K562 (cell line): Measurements from ENCODE around the gene NCOA4. TPM values are rescaled to one million over a fixed set of nuclear protein-coding genes. Genes with fewer than 3 reads are reported as not detected.

Experiments
- ATAC-seq: fragments of 200-7000 bp; cut with Tn5 transposase; 3 replicates; pipeline ENCODE4 v1.9.1; 2020; ENCODE audit warnings: moderate library complexity
- BruUV-seq: library from RNA; stranded (reverse); fragments of 400-500 nt; replicated peaks from 2 replicates; lab custom pipeline; 2021; lab: Mats Ljungman, UMichigan
- CTCF ChIA-PET: fragments of 300-600 bp; formaldehyde crosslinking; extraction: SDS; loops from one replicate; lab custom pipeline; 2021; ENCODE audit warnings: low intra/inter-chr PET ratio; lab: Yijun Ruan, JAX
- POLR2A ChIA-PET: fragments of 300-600, 350-650 bp; sonication (Branson Sonifier 250); formaldehyde crosslinking; extraction: SDS; loops from one replicate; lab custom pipeline; 2021; ENCODE audit warnings: antibody characterized with exemption, inconsistent platforms; lab: Yijun Ruan, JAX
- DNase-seq, 4 experiments: peaks; one replicate each; pipeline versions ENCODE4 v3.0.0 to v3.0.0-alpha.2; 2011 to 2018; ENCODE audit warnings: low spot score in 3 of 4, mixed read lengths in 3 of 4; ENCODE audit errors: extremely low read depth in 1 of 4
- FAIRE-seq: peaks from 2 replicates; lab custom pipeline; 2011; peaks lifted over from hg19 to GRCh38; lab: Jason Lieb, UNC
- H2AFZ ChIP-seq: 2 replicates; pipeline ENCODE4 v1.6.0; 2011; ENCODE audit warnings: low read depth, low read length, control low read depth, inconsistent platforms
- H3K27ac ChIP-seq: fragments of 200-600 bp; 3 replicates; pipeline ENCODE4 v1.8.0; 2011; ENCODE audit warnings: low read depth, mild to moderate bottlenecking, control low read depth, inconsistent platforms, low read length, moderate library complexity, mixed read lengths; ENCODE audit errors: extremely low read depth
- H3K27me3 ChIP-seq, 2 experiments: fragments of 300-600 bp in 1 of 2; 2 replicates in 1 of 2; 3 replicates in 1 of 2; pipeline versions ENCODE4 v1.6.0 to v1.8.0; 2011; ENCODE audit warnings: inconsistent platforms in 2 of 2, low read length in 2 of 2, mild to moderate bottlenecking in 1 of 2, mixed read lengths in 1 of 2, moderate library complexity in 1 of 2; ENCODE audit not compliant: control insufficient read depth in 2 of 2, insufficient read depth in 2 of 2
- H3K36me3 ChIP-seq: fragments of 300-600 bp; 3 replicates; pipeline ENCODE4 v1.8.0; 2011; ENCODE audit warnings: mild to moderate bottlenecking, low read length, inconsistent platforms; ENCODE audit not compliant: control insufficient read depth, insufficient read depth
- H3K4me1 ChIP-seq, 2 experiments: fragments of 200-600 bp in 1 of 2; replicated peaks in 1 of 2; 2 replicates in 1 of 2; 3 replicates in 1 of 2; pipeline versions ENCODE4 v1.5.1 to v1.8.0; 2011; ENCODE audit warnings: inconsistent platforms in 2 of 2, low read length in 2 of 2, mild to moderate bottlenecking in 1 of 2, mixed read lengths in 1 of 2, moderate library complexity in 1 of 2; ENCODE audit not compliant: control insufficient read depth in 2 of 2, insufficient read depth in 2 of 2
- H3K4me2 ChIP-seq: 2 replicates; pipeline ENCODE4 v1.6.1; 2011; ENCODE audit warnings: low read length, control low read depth, inconsistent platforms, mixed read lengths; ENCODE audit not compliant: insufficient read depth
- H3K4me3 ChIP-seq: fragments of 200-600 bp; sonication (generic), shearing (Covaris generic); 2 replicates; pipeline ENCODE4 v1.5.1; 2016; ENCODE audit warnings: control low read depth, inconsistent platforms
- H3K79me2 ChIP-seq: fragments of 200-600 bp; 3 replicates; pipeline ENCODE4 v1.8.0; 2011; ENCODE audit warnings: low read length, inconsistent platforms; ENCODE audit not compliant: control insufficient read depth, insufficient read depth
- H3K9ac ChIP-seq, 2 experiments: 2 replicates each; pipeline versions ENCODE4 v1.6.0 to v1.6.1; 2011; ENCODE audit warnings: low read depth in 2 of 2, low read length in 2 of 2, control low read depth in 1 of 2, inconsistent platforms in 1 of 2, mild to moderate bottlenecking in 1 of 2, mixed read lengths in 1 of 2; ENCODE audit not compliant: insufficient read depth in 1 of 2
- H3K9me1 ChIP-seq: one replicate; pipeline ENCODE4 v1.6.0; 2011; ENCODE audit warnings: inconsistent platforms, mild to moderate bottlenecking, low read length, moderate library complexity; ENCODE audit not compliant: control insufficient read depth, insufficient read depth
- H3K9me3 ChIP-seq: replicated peaks from 2 replicates; pipeline ENCODE4 v1.5.1; 2011; ENCODE audit warnings: low read depth, low read length, inconsistent platforms; ENCODE audit not compliant: control insufficient read depth, insufficient read depth
- H4K20me1 ChIP-seq: replicated peaks from 2 replicates; pipeline ENCODE4 v1.6.1; 2011; ENCODE audit warnings: low read length, inconsistent platforms, mixed read lengths; ENCODE audit not compliant: control insufficient read depth, insufficient read depth
- ARNT ChIP-seq, 2 experiments: fragments of 450-650 bp; IDR thresholded peaks; 2 replicates each; pipeline ENCODE4 v1.6.1; 2016; ENCODE audit warnings: mild to moderate bottlenecking in 1 of 2
- BRF2 ChIP-seq: IDR thresholded peaks from 3 replicates; pipeline ENCODE4 v1.6.1; 2011; ENCODE audit warnings: borderline replicate concordance, mild to moderate bottlenecking; ENCODE audit not compliant: insufficient read length, insufficient read depth
- CHD2 ChIP-seq: IDR thresholded peaks from 2 replicates; pipeline ENCODE4 v1.6.1; 2011; ENCODE audit warnings: low read depth, low read length
- HDAC6 ChIP-seq: IDR thresholded peaks from 2 replicates; pipeline ENCODE4 v1.6.1; 2012; ENCODE audit warnings: low read depth, mild to moderate bottlenecking, control low read depth, inconsistent platforms, low read length, moderate library complexity
- HLTF ChIP-seq: fragments of 450-650 bp; IDR thresholded peaks from 2 replicates; pipeline ENCODE4 v1.6.1; 2016
- NR3C1 ChIP-seq: sonication (generic); formaldehyde crosslinking; IDR thresholded peaks from 2 replicates; pipeline ENCODE4 v1.8.1; 2022; ENCODE audit warnings: missing genetic modification reagents
- NRF1 ChIP-seq, 2 experiments: fragments of 450-650 bp; IDR thresholded peaks in 1 of 2; conservative IDR thresholded peaks in 1 of 2; 2 replicates each; pipeline ENCODE4 v1.6.1; 2014; ENCODE audit warnings: mild to moderate bottlenecking in 2 of 2
- POLR2B ChIP-seq: fragments of 450-650 bp; IDR thresholded peaks from 2 replicates; pipeline ENCODE4 v1.6.1; 2018; ENCODE audit warnings: low read depth; ENCODE audit not compliant: partially characterized antibody
- POU5F1 ChIP-seq: fragments of 150-350 bp; IDR thresholded peaks from 2 replicates; pipeline ENCODE4 v1.6.1; 2014; ENCODE audit warnings: borderline replicate concordance, low read length, low read depth, mild to moderate bottlenecking; ENCODE audit not compliant: partially characterized antibody
- PRDM10 ChIP-seq: fragments of 450-650 bp; IDR thresholded peaks from 2 replicates; pipeline ENCODE4 v1.6.1; 2018; ENCODE audit not compliant: partially characterized antibody
- RBM39 ChIP-seq: fragments of 200-400 bp; formaldehyde crosslinking; optimal IDR thresholded peaks from 2 replicates; pipeline ENCODE3; 2018; ENCODE audit warnings: low read depth, low read length
- TFAM ChIP-seq: fragments of 250-450 bp; sonication (Bioruptor Pico); conservative IDR thresholded peaks from 2 replicates; pipeline ENCODE4 v1.5.0; 2021; ENCODE audit warnings: mild to moderate bottlenecking, moderate library complexity
- THRB ChIP-seq: fragments of 450-650 bp; formaldehyde crosslinking; conservative IDR thresholded peaks from 2 replicates; pipeline ENCODE4 v1.4.0; 2022; ENCODE audit warnings: mild to moderate bottlenecking, missing genetic modification characterization
- ZSCAN29 ChIP-seq: fragments of 450-650 bp; IDR thresholded peaks from 2 replicates; pipeline ENCODE4 v1.6.1; 2017
- WGBS: fragments of 100-300 bp; shearing (Covaris generic); methylation state at CpG from one replicate; pipeline ENCODE4 v1.1.6; 2016; ENCODE audit warnings: low coverage, mixed read lengths; ENCODE audit not compliant: insufficient coverage; ENCODE audit errors: missing lambda C conversion rate; 5-methylcytosine and 5-hydroxymethylcytosine counted together
- in situ Hi-C: fragments of 300-500 bp; cut with MboI; formaldehyde crosslinking; loops from 4 replicates; pipeline ENCODE4 v1.15.0; 2018; ENCODE audit warnings: inconsistent platforms, mixed read lengths
- intact Hi-C: fragments of 100-400 bp; cut with micrococcal nuclease; formaldehyde crosslinking; loops from 2 replicates; pipeline ENCODE4 v1.14.2; 2022
- polyA plus RNA-seq, 8 experiments: library from polyadenylated mRNA; depleted of rRNA in 4 of 8; stranded (reverse) in 5 of 8; unstranded in 3 of 8; fragments of >200 nt; fragmentation: Nextera tagmentation in 2 of 8; fragmentation: Illumina TruSeq in 1 of 8; extraction: Ambion mirVana in 2 of 8; extraction: Trizol in 1 of 8; gene quantifications; 2 replicates each; pipeline versions ENCODE4 v1.2.1 to v1.2.3, GENCODE V29; 2011 to 2014; ENCODE audit warnings: inconsistent platforms in 1 of 8, missing spikeins in 1 of 8
- total RNA-seq, 7 experiments: library from RNA; depleted of rRNA in 6 of 7; stranded (reverse); fragments of >200 nt in 6 of 7; fragmentation: Illumina TruSeq in 2 of 7; extraction: Trizol in 2 of 7; gene quantifications; 2 replicates each; pipeline versions ENCODE4 v1.2.1 to v1.2.3, GENCODE V29; 2011 to 2021; ENCODE audit warnings: low replicate concordance in 1 of 7
- TF ChIP-seq, protein P1 (sequence below): sonication (generic); formaldehyde crosslinking; IDR thresholded peaks from 2 replicates; pipeline ENCODE4 v1.8.0; 2022; ENCODE audit warnings: mild to moderate bottlenecking, low read depth, missing genetic modification reagents

NCOA4 gene
- total and polyA plus RNA-seq, 9 of the 15 experiments (the other 6 are each of a cell fraction or from before 2014, with no cell fraction given), result 89.8 to 283 (median 181) TPM

DNA sequence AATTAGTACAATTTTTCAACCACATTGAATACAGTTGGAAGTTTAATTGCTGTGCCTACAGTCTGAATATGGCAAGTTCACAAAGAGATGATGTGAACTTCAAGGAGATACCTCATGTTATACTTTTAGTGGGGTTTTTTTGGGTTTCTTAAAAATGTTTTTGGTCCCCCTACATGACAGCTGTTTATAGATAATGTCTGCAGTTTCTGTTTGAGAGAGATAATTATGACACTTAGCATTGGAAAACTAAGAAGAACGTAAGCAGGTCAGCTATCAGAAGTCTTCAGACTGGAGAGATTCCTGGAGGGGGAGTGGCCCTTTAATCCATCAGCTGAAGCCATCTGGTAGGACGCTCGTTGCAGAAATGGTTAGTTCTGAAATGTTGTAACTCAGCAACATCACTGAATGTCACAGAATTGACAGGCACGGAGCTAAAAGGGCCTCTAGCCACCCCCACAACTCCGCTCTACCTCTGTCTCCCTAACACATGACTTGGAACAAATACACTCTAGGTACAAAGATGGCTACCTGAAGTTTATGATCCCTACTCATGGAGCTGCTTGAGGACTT is 29.2 kb downstream of the NCOA4 start:
- Histone ChIP-seq H3K9me3 (0 out of 2 replicates have a peak, but pooled peaks cover 2% of the 10 kb centered on the region), H4K20me1 (no peaks in the 10 kb centered on the region), H3K9ac (peak overlapping the region in 1 of 2 experiments; percentile 62; a peak in 2 of 4 replicates), H3K27me3 (no peaks in the 10 kb centered on the region), H3K9me1 (no peaks in the 10 kb centered on the region), H3K27ac (peak overlapping the region; percentile 86), H3K4me2 (peak overlapping the region; percentile 57), H3K79me2 (peaks cover 53% of the 10 kb centered on the region), H3K36me3 (peaks cover 87% of the 10 kb centered on the region), H3K4me3 (no peak overlapping the region), H2AFZ (0 out of 2 replicates have a peak overlapping the region, but pooled peaks have one; percentile 6), H3K4me1 (peaks cover 16 to 41% of the 10 kb centered on the region in 2 experiments; a peak in 4 of 5 replicates)
- ChIA-PET POLR2A (interaction anchor here (1.0 to 2.9 kb wide), 9 partner anchors 9 to 31 kb away, joined by 4 to 37 read pairs (median 7); partner anchors contain the start of gene NCOA4), CTCF (no interaction called here)
- in situ Hi-C loops, result no loop called here
- DNase-seq (peak; percentile 90 to 99 (median 93)), ATAC-seq (peak; percentile 95), FAIRE-seq (no peak)
- WGBS, result 2% methylated on average over 5 of the region's 5 CpGs
- intact Hi-C loops, result loop anchor here (1.0 to 2.0 kb wide), 2 partner anchors 18 to 22 kb away; no protein-coding TSS in a partner anchor
- BruUV-seq, result no TSS peak
- TF ChIP-seq RBM39 (no peak), ARNT (IDR thresholded peaks at IDR 0.05) (peak; percentile 99 to 100), THRB (CRISPR knock-in tag) (peak; percentile 94), NR3C1 (CRISPR knock-in tag) (no peak), HLTF (peak; percentile 99), ZSCAN29 (peak; percentile 35; the same call in 1 of the 2 replicates), POU5F1 (peak; percentile 43), TFAM (no peak), CHD2 (no peak), HDAC6 (no peak), POLR2B (no peak), PRDM10 (peak; percentile 92), NRF1 (conservative IDR thresholded peaks at IDR 0.05 in 1 of 2, IDR thresholded peaks at IDR 0.05 in 1 of 2) (peak; percentile 36 to 55; a peak in 1 of 4 replicates), BRF2 (no peak)
- TF ChIP-seq, protein P1, sequence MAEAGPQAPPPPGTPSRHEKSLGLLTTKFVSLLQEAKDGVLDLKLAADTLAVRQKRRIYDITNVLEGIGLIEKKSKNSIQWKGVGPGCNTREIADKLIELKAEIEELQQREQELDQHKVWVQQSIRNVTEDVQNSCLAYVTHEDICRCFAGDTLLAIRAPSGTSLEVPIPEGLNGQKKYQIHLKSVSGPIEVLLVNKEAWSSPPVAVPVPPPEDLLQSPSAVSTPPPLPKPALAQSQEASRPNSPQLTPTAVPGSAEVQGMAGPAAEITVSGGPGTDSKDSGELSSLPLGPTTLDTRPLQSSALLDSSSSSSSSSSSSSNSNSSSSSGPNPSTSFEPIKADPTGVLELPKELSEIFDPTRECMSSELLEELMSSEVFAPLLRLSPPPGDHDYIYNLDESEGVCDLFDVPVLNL, result no peak
